Uterus (tissue), 2 donors: ENCODE data around the gene CHAC1.

Experiments
- POLR2A ChIP-seq, 2 donors: fragments of 450-650 bp; IDR thresholded peaks; one replicate each; pipeline ENCODE4 v1.6.1; 2016; ENCODE audit warnings: antibody characterized with exemption in 2 of 2, mild to moderate bottlenecking in 1 of 2, moderate library complexity in 1 of 2
- TF ChIP-seq, protein P1 (sequence below), 4 experiments: fragments of 200-600 bp in 2 of 4; fragments of 450-650 bp in 2 of 4; sonication (generic) in 2 of 4; IDR thresholded peaks; one replicate each; pipeline ENCODE4 v1.5.1; 2016 to 2019; ENCODE audit warnings: antibody characterized with exemption in 4 of 4, mild to moderate bottlenecking in 2 of 4, moderate library complexity in 1 of 4

DNA sequence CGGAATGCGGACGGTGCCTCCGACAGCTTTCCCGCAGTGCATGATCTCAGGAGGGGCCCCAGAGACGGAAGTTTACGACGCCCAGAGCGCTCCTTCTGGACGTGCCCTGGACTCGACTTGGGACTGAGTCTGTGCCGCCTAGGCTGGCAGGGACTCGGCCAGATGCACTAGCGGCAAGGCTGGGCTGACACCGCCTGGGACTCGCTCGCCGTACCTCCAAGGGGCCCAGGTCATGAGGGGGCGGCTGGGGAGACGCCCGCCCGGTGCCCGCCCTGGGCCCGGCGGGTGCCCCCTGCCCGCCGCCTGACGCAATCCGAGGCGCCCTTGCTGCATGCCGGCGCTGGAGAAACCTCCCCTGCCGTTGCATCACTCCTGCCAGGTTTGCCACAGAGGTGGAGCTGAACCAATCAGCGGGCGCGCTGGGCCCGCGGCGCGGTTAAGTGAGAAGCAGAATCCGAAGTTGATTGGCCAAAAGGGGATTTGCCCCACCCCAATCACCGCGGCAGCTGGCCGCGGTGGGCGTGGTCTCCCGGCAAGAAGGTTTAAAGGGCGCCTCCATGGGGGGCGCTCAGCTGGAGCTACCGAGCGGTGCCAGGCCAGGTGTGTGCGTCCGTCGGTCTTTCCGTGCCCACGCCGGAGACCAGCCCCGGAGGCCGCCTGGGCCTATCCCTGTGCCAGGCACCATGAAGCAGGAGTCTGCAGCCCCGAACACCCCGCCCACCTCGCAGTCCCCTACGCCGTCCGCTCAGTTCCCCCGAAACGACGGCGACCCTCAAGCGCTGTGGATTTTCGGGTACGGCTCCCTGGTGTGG, at the start of gene CHAC1:
- TF ChIP-seq, protein P1, sequence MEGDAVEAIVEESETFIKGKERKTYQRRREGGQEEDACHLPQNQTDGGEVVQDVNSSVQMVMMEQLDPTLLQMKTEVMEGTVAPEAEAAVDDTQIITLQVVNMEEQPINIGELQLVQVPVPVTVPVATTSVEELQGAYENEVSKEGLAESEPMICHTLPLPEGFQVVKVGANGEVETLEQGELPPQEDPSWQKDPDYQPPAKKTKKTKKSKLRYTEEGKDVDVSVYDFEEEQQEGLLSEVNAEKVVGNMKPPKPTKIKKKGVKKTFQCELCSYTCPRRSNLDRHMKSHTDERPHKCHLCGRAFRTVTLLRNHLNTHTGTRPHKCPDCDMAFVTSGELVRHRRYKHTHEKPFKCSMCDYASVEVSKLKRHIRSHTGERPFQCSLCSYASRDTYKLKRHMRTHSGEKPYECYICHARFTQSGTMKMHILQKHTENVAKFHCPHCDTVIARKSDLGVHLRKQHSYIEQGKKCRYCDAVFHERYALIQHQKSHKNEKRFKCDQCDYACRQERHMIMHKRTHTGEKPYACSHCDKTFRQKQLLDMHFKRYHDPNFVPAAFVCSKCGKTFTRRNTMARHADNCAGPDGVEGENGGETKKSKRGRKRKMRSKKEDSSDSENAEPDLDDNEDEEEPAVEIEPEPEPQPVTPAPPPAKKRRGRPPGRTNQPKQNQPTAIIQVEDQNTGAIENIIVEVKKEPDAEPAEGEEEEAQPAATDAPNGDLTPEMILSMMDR (IDR thresholded peaks at IDR 0.05): peak in 1 of 4 experiments; percentile 4
- peak in 1 of 2 donors; percentile 19 for TF ChIP-seq POLR2A (IDR thresholded peaks at IDR 0.05)
